IMR-90 (cell line): Measurements from ENCODE around the gene ADM. TPM values are rescaled to one million over a fixed set of nuclear protein-coding genes. Genes with fewer than 3 reads are reported as not detected.

ENCODE experiments used
- ATAC-seq: fragments of 200-7000 bp; cut with Tn5 transposase; 2 replicates; pipeline ENCODE4 v1.9.1; 2020; ENCODE audit warnings: low read depth, mild to moderate bottlenecking, moderate library complexity
- BruUV-seq: library from RNA; stranded (reverse); fragments of 400-500 nt; replicated peaks from 2 replicates; lab custom pipeline; 2021; lab: Mats Ljungman, UMichigan
- CTCF ChIA-PET: fragments of 300-600 bp; formaldehyde crosslinking; extraction: SDS; loops from one replicate; lab custom pipeline; 2021; ENCODE audit warnings: antibody characterized with exemption; lab: Yijun Ruan, JAX
- POLR2A ChIA-PET: fragments of 300-600 bp; sonication (Branson Sonifier 250); formaldehyde crosslinking; loops from one replicate; lab custom pipeline; 2022; ENCODE audit warnings: antibody characterized with exemption; ENCODE audit not compliant: unreplicated experiment; lab: Charles Lee
- DNase-seq: peaks from one replicate; pipeline ENCODE4 v3.0.0; 2013
- H2AFZ ChIP-seq: replicated peaks from 2 replicates; pipeline ENCODE3; 2013; ENCODE audit warnings: low read length, mild to moderate bottlenecking; ENCODE audit not compliant: poor library complexity
- H2AK5ac ChIP-seq: 2 replicates; pipeline ENCODE4 v1.6.1; 2013; ENCODE audit warnings: low read depth, low read length, inconsistent platforms
- H2AK9ac ChIP-seq: replicated peaks from 2 replicates; pipeline ENCODE3; 2013; ENCODE audit warnings: mild to moderate bottlenecking, low read depth, low read length, moderate library complexity; ENCODE audit not compliant: poor library complexity
- H2BK120ac ChIP-seq: 2 replicates; pipeline ENCODE4 v1.6.1; 2013; ENCODE audit warnings: low read depth, low read length, inconsistent platforms
- H2BK15ac ChIP-seq: 3 replicates; pipeline ENCODE4 v1.6.1; 2013; ENCODE audit warnings: low read depth, low read length, inconsistent platforms
- H2BK20ac ChIP-seq: 2 replicates; pipeline ENCODE4 v1.6.1; 2013; ENCODE audit warnings: low read depth, mild to moderate bottlenecking, inconsistent platforms, low read length, moderate library complexity
- H2BK5ac ChIP-seq: 2 replicates; pipeline ENCODE4 v1.6.1; 2013; ENCODE audit warnings: mild to moderate bottlenecking, low read depth, low read length, inconsistent platforms; ENCODE audit not compliant: poor library complexity, severe bottlenecking
- H3K14ac ChIP-seq: replicated peaks from 2 replicates; pipeline ENCODE4 v1.6.1; 2013; ENCODE audit warnings: low read depth, low read length, inconsistent platforms
- H3K18ac ChIP-seq: 2 replicates; pipeline ENCODE4 v1.6.1; 2013; ENCODE audit warnings: low read depth, low read length, control low read depth
- H3K23ac ChIP-seq: 2 replicates; pipeline ENCODE4 v1.6.1; 2013; ENCODE audit warnings: low read depth, low read length, inconsistent platforms
- H3K27ac ChIP-seq: 2 replicates; pipeline ENCODE4 v1.5.1; 2013; ENCODE audit warnings: mild to moderate bottlenecking, control low read depth, low read length; ENCODE audit not compliant: insufficient read depth
- H3K27me3 ChIP-seq: 2 replicates; pipeline ENCODE4 v1.6.1; 2013; ENCODE audit warnings: low read length; ENCODE audit not compliant: control insufficient read depth, insufficient read depth
- H3K36me3 ChIP-seq: 2 replicates; pipeline ENCODE4 v1.6.1; 2013; ENCODE audit warnings: low read length, mixed read lengths; ENCODE audit not compliant: control insufficient read depth, insufficient read depth
- H3K4ac ChIP-seq: 2 replicates; pipeline ENCODE4 v1.6.1; 2013; ENCODE audit warnings: low read depth, low read length, inconsistent platforms
- H3K4me1 ChIP-seq: 2 replicates; pipeline ENCODE4 v1.6.1; 2013; ENCODE audit warnings: low read length, mixed read lengths; ENCODE audit not compliant: control insufficient read depth, insufficient read depth
- H3K4me2 ChIP-seq: 2 replicates; pipeline ENCODE4 v1.6.1; 2013; ENCODE audit warnings: low read depth, mild to moderate bottlenecking, control low read depth, low read length, moderate library complexity
- H3K4me3 ChIP-seq: 2 replicates; pipeline ENCODE4 v1.5.1; 2013; ENCODE audit warnings: low read depth, mild to moderate bottlenecking, control low read depth, low read length, moderate library complexity; ENCODE audit not compliant: insufficient read depth
- H3K56ac ChIP-seq: 2 replicates; pipeline ENCODE4 v1.6.1; 2013; ENCODE audit warnings: low read length, inconsistent platforms; ENCODE audit not compliant: insufficient read depth; ENCODE audit errors: extremely low read depth
- H3K79me1 ChIP-seq, 2 experiments: 2 replicates each; pipeline ENCODE4 v1.6.1; 2013; ENCODE audit warnings: low read length in 2 of 2, inconsistent platforms in 1 of 2, low read depth in 1 of 2
- H3K9ac ChIP-seq: 2 replicates; pipeline ENCODE4 v1.6.1; 2013; ENCODE audit warnings: low read depth, low read length, control low read depth
- H3K9me1 ChIP-seq: 2 replicates; pipeline ENCODE4 v1.6.1; 2013; ENCODE audit warnings: low read length, inconsistent platforms; ENCODE audit not compliant: insufficient read depth
- H3K9me3 ChIP-seq: 2 replicates; pipeline ENCODE4 v1.6.1; 2013; ENCODE audit warnings: low read length; ENCODE audit not compliant: control insufficient read depth, insufficient read depth
- H4K20me1 ChIP-seq: 2 replicates; pipeline ENCODE4 v1.6.1; 2013; ENCODE audit warnings: low read length, inconsistent platforms; ENCODE audit not compliant: insufficient read depth
- H4K5ac ChIP-seq: 2 replicates; pipeline ENCODE4 v1.6.1; 2013; ENCODE audit warnings: mild to moderate bottlenecking, low read depth, low read length, control low read depth
- H4K8ac ChIP-seq, 2 experiments: 2 replicates each; pipeline ENCODE4 v1.6.1; 2013; ENCODE audit warnings: low read depth in 2 of 2, low read length in 2 of 2, control low read depth in 1 of 2, inconsistent platforms in 1 of 2
- H4K91ac ChIP-seq: 2 replicates; pipeline ENCODE4 v1.6.1; 2013; ENCODE audit warnings: low read depth, low read length, inconsistent platforms; ENCODE audit not compliant: insufficient read depth
- BHLHE40 ChIP-seq: fragments of 150-350 bp; IDR thresholded peaks from 2 replicates; pipeline ENCODE4 v1.6.1; 2016; ENCODE audit warnings: mild to moderate bottlenecking, low read depth, low read length
- CEBPB ChIP-seq: IDR thresholded peaks from 2 replicates; pipeline ENCODE4 v1.6.1; 2012; ENCODE audit warnings: low read depth, low read length, improper control_type of control experiment
- FOS ChIP-seq: fragments of 150-350 bp; IDR thresholded peaks from 2 replicates; pipeline ENCODE4 v1.6.1; 2016; ENCODE audit warnings: low read depth, low read length
- MAFK ChIP-seq: IDR thresholded peaks from 2 replicates; pipeline ENCODE4 v1.6.1; 2012; ENCODE audit warnings: low read depth, low read length, improper control_type of control experiment
- MXI1 ChIP-seq: IDR thresholded peaks from 2 replicates; pipeline ENCODE4 v1.6.1; 2012; ENCODE audit warnings: low read depth, mild to moderate bottlenecking, low read length, moderate library complexity, borderline replicate concordance
- POLR2A ChIP-seq: IDR thresholded peaks from 2 replicates; pipeline ENCODE4 v1.6.1; 2012; ENCODE audit warnings: mild to moderate bottlenecking, low read depth, low read length
- RCOR1 ChIP-seq: IDR thresholded peaks from 2 replicates; pipeline ENCODE4 v1.6.1; 2012; ENCODE audit warnings: mild to moderate bottlenecking, low read length, improper control_type of control experiment; ENCODE audit not compliant: insufficient replicate concordance
- RFX5 ChIP-seq: IDR thresholded peaks from 2 replicates; pipeline ENCODE4 v1.8.0; 2012; ENCODE audit warnings: low read depth, mild to moderate bottlenecking, low read length, moderate library complexity
- SMC3 ChIP-seq: fragments of 150-350 bp; IDR thresholded peaks from 2 replicates; pipeline ENCODE4 v1.6.1; 2016; ENCODE audit warnings: low read depth, mild to moderate bottlenecking, antibody characterized with exemption, low read length, moderate library complexity
- WGBS, 2 experiments: methylation state at CpG; one replicate each; pipeline versions ENCODE4 v1.1.5 to v1.1.7; 2013; ENCODE audit warnings: missing lambda C conversion rate in 2 of 2; ENCODE audit not compliant: insufficient read length in 1 of 2; ENCODE audit errors: extremely low coverage in 2 of 2; 5-methylcytosine and 5-hydroxymethylcytosine counted together
- dilution Hi-C: fragments of 300-500 bp; cut with HindIII; formaldehyde crosslinking; loops from one replicate; pipeline ENCODE4 v1.14.3; 2018; ENCODE audit warnings: low sequenced_read_pairs; ENCODE audit not compliant: unreplicated experiment
- in situ Hi-C: fragments of 300-500 bp; cut with MboI; formaldehyde crosslinking; loops from 3 replicates; pipeline ENCODE4 v1.14.3; 2019; ENCODE audit warnings: low sequenced_read_pairs, inconsistent platforms, mixed read lengths
- intact Hi-C: fragments of 100-400 bp; cut with micrococcal nuclease; formaldehyde crosslinking; loops from 2 replicates; pipeline ENCODE4 v1.10.0; 2022
- polyA plus RNA-seq, 3 experiments: library from polyadenylated mRNA; depleted of rRNA; stranded (reverse); fragments of >200 nt; gene quantifications; 2 replicates each; pipeline ENCODE4 v1.2.3, GENCODE V29; 2012; ENCODE audit warnings: low replicate concordance in 1 of 3
- total RNA-seq: library from RNA; depleted of rRNA; stranded (reverse); fragments of >200 nt; gene quantifications from 2 replicates; pipeline ENCODE4 v1.2.3, GENCODE V29; 2012
- TF ChIP-seq, protein P1 (sequence below): fragments of 150-350 bp; IDR thresholded peaks from 2 replicates; pipeline ENCODE4 v1.6.1; 2017; ENCODE audit warnings: mild to moderate bottlenecking, antibody characterized with exemption, low read length, low read depth
- TF ChIP-seq, protein P2 (sequence below): fragments of 150-350 bp; IDR thresholded peaks from 2 replicates; pipeline ENCODE4 v1.6.1; 2016; ENCODE audit warnings: low read depth, mild to moderate bottlenecking, low read length, moderate library complexity, borderline replicate concordance

ADM gene
- total and polyA plus RNA-seq, 2 of the 4 experiments (the other 2 are of a cell fraction) = 357 to 559 TPM

DNA sequence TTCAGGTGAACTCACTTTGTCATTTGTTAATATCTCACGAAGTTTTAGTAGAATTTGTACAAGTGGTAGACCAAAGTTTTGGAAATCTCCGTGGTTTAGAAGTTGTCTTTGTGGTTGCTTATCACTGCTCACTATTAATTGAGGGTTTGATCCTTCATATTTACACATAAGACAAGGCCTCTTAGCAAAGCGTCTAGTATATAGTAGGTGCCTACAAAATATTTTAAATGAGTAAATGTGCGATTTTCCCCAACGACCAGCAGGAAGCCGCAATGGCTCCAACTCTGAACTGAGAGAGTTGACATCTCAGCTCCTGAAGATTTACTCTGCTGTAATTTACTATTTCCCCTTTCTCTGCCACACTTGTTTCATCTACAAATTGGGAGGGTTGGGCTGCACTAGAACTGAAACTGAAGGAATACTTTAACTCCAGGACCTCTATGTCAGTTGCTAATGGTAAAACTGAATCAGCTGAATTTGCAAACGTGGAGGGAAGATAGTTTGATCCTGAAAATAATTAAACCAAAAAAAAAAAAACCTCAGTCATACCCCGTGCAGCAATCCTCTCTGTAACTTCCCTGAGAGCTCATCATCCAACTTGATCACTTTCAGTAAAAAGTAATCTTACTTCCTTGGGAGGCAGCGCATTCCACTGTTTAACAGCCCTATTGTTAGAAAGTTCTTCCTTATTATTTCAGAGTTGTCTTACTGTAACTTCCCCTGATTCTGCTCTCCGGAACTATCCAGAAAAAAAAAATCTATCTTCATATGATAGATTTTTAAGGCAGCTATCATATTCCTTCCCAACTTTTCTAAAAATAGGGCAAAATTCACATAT is 9.6 kb upstream of the ADM start (continued):
- TF ChIP-seq, protein P1, sequence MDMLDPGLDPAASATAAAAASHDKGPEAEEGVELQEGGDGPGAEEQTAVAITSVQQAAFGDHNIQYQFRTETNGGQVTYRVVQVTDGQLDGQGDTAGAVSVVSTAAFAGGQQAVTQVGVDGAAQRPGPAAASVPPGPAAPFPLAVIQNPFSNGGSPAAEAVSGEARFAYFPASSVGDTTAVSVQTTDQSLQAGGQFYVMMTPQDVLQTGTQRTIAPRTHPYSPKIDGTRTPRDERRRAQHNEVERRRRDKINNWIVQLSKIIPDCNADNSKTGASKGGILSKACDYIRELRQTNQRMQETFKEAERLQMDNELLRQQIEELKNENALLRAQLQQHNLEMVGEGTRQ = no peak
- no peak for TF ChIP-seq CEBPB

DNA sequence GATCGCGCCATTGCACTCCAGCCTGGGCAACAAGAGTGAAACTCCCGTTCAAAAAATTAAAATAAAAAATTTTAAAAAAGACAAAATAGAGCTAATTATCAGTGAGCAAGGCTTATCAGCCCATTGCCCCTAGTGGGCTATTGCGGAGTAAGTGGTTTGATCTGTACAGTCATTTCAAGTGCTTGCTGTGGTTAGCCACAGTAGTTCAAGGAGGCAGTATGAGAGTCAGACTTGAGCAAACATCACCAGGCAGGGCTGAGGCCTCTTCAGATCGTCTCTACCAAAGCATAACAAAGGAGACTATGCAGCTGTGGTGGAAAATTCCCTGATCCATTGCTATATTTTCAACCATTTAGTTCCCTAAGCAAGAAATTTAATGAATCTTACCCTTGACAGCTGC is 6.5 kb upstream of the ADM start:
- Histone ChIP-seq H2AK9ac (no peak overlapping the region), H3K4me3 (no peak overlapping the region), H2BK20ac (no peak overlapping the region), H2AK5ac (0 out of 2 replicates have a peak overlapping the region, but pooled peaks have one; percentile 37), H3K56ac (no peak overlapping the region), H3K4me1 (peaks cover 7% of the 10 kb centered on the region), H3K27me3 (no peaks in the 10 kb centered on the region), H2BK15ac (0 out of 3 replicates have a peak overlapping the region, but pooled peaks have one; percentile 10), H3K23ac (no peak overlapping the region), H3K9ac (peak overlapping the region; percentile 13; the same call in 1 of the 2 replicates), H2BK5ac (no peak overlapping the region), H3K18ac (peak overlapping the region; percentile 32; the same call in 1 of the 2 replicates), H4K5ac (peak overlapping the region; percentile 51; the same call in 1 of the 2 replicates), H2AFZ (no peak overlapping the region), H3K4ac (0 out of 2 replicates have a peak overlapping the region, but pooled peaks have one; percentile 13), H3K9me3 (no peaks in the 10 kb centered on the region), H3K79me1 (peaks cover 11 to 65% of the 10 kb centered on the region in 2 experiments), H4K91ac (no peak overlapping the region), H3K14ac (0 out of 2 replicates have a peak overlapping the region, but pooled peaks have one; percentile 0), H4K20me1 (no peaks in the 10 kb centered on the region; the same call in none of the 2 replicates), H3K9me1 (no peaks in the 10 kb centered on the region), H3K36me3 (peaks cover 8% of the 10 kb centered on the region), H4K8ac (peak overlapping the region in 1 of 2 experiments; percentile 52; a peak in 2 of 4 replicates), H2BK120ac (peak overlapping the region; percentile 31; the same call in 1 of the 2 replicates), H3K27ac (no peak overlapping the region), H3K4me2 (peak overlapping the region; percentile 22; the same call in 1 of the 2 replicates)
- 0% methylated on average over 1 of the region's 5 CpGs; no CpG with 5 or more reads in 1 of the 2 experiments for WGBS, 2 experiments
- dilution Hi-C loops (no loop called here), in situ Hi-C loops (no loop called here), intact Hi-C loops (no loop called here)
- ATAC-seq = peak; percentile 8; the same call in 1 of the 2 replicates
- no TSS peak for BruUV-seq
- peak; percentile 98 for DNase-seq
- CTCF ChIA-PET = interaction anchor here (0.8 kb wide), 1 partner anchor 15 kb away, joined by 3 read pairs; no protein-coding TSS in a partner anchor
- POLR2A ChIA-PET = no interaction called here
- TF ChIP-seq, protein P2, sequence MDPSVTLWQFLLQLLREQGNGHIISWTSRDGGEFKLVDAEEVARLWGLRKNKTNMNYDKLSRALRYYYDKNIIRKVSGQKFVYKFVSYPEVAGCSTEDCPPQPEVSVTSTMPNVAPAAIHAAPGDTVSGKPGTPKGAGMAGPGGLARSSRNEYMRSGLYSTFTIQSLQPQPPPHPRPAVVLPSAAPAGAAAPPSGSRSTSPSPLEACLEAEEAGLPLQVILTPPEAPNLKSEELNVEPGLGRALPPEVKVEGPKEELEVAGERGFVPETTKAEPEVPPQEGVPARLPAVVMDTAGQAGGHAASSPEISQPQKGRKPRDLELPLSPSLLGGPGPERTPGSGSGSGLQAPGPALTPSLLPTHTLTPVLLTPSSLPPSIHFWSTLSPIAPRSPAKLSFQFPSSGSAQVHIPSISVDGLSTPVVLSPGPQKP = no peak
- peak; percentile 75 for TF ChIP-seq RCOR1
- peak; percentile 83 for TF ChIP-seq CEBPB
- TF ChIP-seq MAFK = 0 out of 2 replicates have a peak, but pooled peaks have one; percentile 4
- no peak for TF ChIP-seq MXI1
- peak; percentile 23; the same call in 1 of the 2 replicates for TF ChIP-seq SMC3
- TF ChIP-seq BHLHE40 = peak; percentile 51; the same call in 1 of the 2 replicates
- TF ChIP-seq, protein P1 = no peak
- no peak for TF ChIP-seq POLR2A
- peak; percentile 71 for TF ChIP-seq FOS
- no peak for TF ChIP-seq RFX5
